GM18867 (cell line): ENCODE data around the gene EBF3.

Source experiments
- ATAC-seq: cut with Tn5 transposase; IDR thresholded peaks from one replicate; pipeline ENCODE4 v1.9.1; 2021; ENCODE audit warnings: mild to moderate bottlenecking, moderate library complexity; ENCODE audit not compliant: unreplicated experiment

The EBF3 gene

DNA sequence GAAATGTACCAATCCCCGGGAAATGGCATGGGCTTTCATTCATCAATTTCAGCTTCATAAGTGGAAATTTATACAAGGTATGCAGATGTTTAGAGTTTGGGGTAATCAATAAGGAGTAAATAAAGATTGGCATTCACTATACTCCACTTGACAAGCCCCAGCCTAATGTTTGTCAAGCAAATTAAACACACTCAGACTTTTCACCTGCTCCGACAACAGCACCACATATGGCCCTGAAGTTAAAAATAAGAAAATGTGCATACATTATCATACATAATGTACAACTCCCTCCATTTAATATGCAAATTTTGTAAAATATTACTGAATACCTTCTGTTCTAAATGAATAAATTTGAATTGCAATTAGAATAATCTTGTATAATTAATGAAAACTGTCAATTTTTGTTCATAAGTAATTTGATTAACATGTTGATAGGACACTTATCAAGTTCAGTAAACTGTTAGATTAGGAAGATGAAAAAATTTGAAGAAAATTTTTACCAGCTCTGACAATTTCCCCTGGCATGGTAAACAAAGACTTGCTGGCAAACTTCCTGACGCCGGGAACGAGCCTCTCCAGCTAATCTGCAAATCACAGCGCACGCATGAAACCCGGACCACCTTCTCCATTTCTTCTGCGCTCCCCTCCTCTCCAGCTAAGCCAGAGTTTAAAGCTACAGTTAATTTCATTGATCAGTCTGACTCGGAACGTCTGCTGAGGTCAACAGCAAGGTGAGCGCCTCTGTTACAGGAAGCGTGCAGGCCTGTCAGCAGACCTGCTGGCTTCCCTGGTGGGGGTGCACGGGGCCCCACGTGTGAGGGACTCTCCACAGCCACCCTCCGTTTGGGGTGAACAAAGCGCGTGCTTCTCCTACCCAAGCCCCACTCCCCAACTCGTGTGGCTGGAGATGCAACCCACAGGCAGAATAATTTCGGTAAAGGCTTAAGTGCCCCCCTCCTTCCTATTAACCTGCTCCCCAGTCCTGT lies 70.7 kb downstream of the EBF3 start:
- no peak for ATAC-seq

DNA sequence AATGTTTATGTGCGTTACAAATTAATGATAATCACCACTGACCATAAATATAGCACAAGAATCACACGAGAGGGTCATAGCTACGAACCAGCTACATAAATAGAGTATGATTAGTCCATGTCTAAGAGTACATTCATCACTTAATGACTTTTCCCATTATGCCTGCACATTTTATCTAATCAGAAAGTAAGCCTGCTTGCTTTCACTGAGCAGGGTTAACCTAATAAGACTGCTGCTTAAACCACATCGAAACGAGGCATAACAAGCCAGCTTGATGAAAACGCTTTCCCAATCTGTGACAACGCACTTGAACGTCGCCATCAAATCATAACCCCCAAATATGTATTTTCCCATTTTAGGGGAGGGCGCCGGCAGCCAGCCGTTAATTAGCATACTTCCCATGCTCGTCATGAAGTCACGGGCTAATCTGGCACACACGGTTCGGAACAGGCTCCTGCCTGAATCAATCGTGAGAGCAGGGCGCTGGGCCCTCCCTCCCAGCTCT lies 71.5 kb downstream of the EBF3 start:
- no peak for ATAC-seq

DNA sequence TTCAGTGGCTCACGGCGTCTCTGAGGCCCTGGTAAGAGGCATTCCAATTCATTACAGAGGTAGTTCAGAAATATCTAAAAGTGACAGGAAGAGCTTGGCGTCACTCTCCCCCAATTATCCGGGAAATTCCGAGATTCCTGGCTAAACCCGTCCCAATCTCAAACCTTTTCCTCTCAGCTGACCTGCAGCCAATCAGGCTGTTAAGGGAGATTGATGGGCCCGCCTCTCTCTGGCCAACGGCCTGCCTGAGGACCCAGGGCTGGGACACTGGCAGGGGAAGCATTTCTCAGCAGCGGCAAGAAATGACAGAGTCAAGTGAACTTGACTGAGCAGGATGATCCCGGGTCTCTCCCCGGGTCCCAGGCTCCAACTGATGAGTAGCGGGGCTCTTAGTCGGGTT lies 72.3 kb downstream of the EBF3 start:
- ATAC-seq, result no peak

DNA sequence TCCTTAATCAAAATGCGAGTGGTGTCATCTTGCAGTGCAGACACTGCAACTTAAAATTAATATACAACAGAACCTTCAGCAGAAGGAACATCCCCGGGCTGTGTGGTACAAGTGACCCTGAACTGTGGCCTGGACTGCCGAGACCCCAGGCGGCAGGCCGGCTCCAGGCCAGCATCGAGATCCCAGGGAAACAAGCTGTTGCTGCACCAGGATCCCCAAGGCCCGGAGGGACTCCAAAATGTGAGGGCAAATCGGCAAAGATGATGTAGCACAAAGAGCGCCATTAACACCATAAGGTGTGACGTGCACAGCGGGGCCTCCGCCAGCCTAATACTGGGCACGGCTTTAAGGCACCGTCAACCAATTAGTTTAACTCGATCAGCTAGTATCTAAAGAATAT lies 73.9 kb downstream of the EBF3 start:
- no peak for ATAC-seq

DNA sequence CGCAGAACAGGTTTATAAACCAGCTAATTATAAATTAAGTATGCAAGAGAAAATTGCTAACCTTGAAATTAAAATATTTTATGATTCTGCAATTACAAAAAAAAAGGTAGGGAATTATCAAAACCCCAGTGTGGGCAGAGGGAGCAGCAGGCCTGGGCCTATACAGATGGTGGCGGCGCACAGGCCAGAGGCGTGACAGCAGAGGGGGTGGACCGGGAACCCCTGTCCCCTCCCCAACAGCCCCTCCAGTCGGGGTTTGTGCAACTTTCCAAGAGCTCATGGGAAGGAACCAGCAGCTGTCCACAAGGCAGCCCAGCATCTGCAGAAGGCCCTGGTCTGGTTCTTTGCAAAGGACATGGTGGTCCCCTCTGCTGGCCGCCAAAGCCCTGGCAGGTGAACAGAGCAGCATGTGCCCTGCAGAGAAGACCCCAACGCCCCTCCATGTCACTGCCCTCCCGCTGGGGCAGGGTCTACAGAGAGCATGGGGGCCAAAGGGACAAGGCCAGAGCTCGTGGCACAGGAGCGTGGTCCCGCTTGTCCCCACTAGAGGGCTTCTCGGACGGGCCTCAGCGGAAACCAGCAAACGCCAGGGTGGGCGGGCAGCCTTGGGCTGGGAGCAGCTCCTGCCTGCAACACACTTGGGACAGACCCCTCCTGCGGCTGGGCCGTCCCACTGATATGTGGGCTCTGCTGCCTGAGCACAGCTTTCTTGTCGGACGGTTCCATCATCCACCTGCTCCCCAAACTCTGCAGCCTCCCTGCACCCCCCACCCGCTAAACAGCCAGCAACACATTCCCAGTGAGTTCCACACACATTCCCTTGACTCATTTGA lies 75.1 kb downstream of the EBF3 start:
- ATAC-seq, result peak; percentile 83

DNA sequence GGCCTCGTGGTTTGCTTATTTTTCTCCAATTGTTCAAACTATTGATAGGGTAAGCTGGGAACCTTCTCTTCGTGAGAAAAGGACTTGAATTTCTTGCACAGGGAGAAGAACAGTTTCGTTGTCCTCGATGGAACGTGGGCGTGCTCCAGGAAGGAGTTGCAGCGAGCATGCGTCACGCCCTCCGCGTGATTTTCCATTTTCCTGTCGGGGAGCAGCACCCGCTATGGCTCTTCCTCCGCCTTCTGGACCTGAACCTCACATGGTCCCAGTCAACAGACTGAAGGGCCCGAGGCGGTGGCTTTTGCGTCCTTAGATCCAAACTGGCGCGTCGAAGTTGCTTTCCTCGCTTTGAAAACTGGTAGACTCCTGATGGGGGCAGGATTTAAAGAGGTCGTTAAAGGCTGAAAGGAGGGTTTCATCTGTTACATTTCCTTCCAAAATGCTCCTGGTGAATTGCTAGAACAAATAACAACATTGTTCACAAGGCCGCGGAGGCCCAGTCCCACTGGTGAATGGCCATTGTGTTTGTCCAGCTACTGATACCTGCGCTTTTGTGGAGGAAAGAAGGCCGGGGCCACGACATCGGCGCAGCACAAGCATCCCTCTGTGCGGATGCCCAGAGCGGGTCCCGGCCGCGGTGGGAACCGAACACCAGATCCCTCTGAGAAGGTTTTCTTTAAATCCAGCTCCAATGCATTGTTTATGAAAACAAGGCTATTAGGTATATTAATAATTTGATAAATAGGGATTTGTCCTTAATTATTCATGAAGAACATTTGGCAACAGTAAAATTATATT lies 75.9 kb downstream of the EBF3 start:
- ATAC-seq, result no peak

DNA sequence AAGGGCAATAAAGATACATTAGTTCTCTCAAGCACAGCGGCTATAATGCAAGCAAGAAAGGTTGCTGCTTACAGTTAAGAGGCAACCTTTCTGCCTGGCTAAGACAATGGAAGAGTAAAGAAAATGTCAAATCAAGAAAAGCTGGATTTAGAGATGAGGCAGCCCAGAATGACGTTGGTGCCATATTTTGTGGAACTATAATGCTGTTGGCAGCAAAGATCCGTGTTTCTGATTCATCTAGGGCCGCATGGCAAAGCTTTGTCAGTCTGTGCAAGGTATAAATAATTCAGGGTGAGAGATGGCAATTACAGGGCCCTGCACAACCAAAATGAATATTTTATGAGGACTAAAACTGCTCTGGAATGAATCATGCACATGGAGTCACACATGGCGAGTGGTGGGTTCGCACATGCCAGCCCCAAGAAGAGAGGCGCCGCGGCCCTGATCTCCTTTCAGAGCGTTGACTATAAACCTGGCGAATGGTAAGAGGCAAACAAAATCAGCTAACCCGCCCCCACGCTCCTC lies 76.6 kb downstream of the EBF3 start:
- ATAC-seq, result no peak

DNA sequence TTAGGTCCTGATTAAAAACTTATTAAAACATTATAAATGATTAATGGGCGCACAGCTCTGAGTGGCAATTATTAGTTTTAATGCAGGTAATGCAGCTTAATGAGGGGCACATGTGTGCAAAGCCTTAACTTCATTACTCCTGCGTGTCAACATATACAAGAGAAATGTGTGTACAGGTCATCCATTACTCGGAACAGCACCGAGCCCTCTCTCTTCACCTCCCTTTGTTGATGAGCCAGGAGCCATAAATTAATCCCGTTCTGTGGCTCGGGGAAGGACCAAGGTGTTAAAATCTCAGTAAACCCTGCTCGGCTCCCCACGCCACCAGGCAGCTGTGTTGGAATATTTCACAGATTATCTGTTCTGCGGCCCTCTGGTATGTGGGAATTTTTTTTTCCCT lies 77.8 kb downstream of the EBF3 start:
- no peak for ATAC-seq

DNA sequence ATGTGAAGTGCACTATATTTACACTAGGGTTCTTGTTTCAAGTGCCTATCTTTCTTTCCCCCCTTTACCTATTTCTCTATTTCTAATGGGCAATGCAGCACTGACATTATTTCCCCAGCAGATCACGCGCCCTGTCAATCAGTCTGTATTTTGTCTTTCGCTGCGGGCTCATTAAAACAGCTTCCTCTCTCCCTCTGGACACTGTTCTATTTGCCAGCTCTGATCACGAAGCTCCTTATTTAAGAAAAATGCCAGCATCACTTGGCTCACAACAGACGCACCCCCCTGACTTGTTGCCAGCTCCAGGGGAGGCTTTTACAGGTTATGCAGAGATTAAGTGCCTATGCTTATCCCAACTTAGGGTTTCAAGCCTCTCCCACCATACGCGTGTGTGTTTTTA lies 78.5 kb downstream of the EBF3 start:
- no peak for ATAC-seq

DNA sequence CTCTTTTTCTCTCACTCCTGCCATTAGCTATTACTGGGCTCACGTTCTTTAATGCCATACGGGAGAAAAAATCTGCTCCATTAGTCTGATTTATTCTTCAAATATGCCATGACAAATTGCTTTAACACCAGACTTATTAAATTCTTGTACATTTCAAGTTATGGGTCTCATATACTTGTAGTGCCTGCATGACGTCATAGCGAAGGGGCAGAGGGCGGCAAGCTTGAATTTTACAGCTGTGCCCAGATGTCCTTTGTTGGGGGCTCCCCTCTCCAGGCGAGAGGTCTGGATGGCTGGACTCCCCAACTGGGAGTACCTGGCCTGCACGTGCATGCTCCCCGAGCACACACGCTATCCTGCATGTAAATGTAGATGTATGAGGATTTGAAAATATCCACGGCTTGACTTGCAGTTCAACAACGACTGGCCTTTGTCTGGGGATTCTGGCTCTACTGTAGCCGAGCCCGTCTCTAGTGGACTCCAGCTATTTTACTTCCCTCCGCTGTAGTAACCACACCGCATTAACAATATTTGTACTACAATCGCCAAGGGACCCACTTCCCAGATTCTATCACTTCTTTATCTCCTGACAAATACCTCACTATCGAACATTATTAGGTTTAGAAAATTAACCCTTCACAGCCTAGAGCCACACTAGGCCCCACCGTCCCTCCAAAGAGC lies 79.5 kb downstream of the EBF3 start:
- ATAC-seq, result no peak

DNA sequence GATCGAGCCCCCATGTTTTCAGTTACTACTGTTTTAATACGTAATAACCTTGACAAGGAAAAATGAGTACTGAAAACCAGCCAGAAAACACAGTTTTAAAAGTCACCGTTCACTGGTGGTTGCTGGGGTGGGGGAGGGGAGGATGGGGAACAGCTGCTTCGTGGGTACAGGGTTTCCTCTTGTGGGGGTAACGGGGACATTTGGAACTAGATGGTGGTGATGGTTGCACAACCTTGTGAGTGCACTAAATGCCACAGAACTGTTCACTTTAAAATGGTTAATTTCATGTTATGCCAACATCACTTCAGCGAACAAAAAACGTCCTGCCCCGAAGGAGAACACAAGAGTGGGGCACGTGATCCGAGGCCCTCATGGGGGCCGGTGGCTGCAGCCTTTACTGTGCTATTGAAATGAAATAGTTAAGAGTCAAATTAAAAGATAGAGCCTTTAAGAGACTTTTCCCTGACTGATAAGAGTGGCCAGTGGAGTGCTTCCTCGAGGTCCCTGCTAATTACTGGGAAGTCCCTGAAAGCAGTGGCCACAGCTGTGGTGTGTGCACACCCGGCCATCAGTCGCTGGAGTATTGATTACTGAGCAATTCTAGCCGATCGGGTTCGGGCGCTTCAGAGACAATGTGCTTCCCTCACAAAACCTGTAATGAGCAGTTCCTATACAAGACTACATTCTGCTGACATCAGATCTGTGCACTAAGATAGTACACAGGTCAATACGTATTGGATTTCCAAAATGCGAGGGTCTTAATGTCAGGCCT lies 80.3 kb downstream of the EBF3 start:
- ATAC-seq, result no peak

DNA sequence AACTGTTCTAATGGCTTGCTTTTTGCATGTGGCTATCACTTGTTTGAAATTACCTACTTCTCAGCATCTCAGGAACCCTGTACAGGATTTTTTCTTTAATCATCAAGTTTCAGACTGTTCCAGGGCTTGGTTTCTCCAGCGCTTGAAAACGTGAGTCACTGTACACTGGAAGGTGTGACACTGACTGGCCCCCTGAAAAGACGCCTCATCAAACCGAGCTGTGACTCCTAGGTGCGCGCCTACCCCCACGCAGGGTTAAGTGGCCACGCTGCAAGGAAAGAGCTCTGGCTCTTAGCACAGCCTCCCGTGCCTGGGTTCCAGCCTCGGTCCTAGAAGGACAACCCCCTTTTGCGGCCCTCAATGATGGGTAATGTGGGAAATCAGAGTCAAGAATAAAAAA lies 81.0 kb downstream of the EBF3 start:
- no peak for ATAC-seq

DNA sequence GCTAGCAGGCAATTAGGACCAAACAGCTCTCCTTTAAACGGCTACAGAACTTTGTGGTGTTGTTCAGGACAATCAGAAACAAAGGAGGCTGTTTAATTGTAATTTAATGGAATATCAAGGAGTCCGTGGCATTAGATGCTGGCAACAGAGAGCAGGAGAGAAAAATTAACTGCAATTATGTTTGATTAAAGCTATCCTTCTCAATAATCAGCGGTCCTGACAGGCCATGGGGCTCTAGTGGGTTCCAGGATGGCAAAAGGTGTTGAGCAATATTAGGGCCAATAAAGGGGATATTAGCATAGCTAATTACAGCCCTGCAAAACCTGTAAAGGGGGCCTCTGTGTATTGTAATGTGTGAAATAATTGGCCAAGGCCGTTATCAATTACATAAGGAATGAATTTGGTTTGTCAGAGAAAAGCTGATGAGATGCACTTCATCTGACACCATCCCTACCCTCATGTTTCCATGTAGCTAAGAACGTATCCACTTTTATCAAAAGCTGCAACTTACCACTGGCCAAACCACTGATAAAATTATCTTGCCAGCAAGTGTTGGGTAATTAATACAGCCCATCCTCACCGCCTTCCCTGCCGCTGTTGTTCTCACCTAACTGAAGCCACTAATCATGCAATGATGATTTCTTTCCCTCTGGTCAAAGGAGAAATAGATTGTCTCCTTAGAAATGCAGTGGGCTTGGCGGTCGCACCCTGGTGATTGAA lies 81.6 kb downstream of the EBF3 start:
- no peak for ATAC-seq

DNA sequence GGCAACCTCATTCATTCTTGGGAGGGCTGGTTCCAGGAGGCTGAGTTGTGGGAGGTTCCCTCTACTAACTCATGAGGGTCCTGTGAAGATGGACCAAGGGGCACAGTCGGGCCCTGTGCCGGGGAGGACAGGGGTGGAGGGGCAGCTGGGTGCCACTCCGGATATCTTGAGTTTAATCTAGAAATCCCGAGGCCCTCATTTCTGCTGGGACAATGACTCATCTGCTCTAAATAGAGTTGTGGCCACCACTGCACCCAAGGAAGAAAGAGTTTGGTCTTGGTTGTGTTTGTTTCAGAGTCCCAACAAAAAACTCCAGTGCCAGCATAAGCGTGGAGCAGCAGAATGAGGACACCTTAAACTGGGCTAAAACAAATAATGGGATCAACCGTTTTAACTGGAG lies 82.4 kb downstream of the EBF3 start:
- no peak for ATAC-seq

DNA sequence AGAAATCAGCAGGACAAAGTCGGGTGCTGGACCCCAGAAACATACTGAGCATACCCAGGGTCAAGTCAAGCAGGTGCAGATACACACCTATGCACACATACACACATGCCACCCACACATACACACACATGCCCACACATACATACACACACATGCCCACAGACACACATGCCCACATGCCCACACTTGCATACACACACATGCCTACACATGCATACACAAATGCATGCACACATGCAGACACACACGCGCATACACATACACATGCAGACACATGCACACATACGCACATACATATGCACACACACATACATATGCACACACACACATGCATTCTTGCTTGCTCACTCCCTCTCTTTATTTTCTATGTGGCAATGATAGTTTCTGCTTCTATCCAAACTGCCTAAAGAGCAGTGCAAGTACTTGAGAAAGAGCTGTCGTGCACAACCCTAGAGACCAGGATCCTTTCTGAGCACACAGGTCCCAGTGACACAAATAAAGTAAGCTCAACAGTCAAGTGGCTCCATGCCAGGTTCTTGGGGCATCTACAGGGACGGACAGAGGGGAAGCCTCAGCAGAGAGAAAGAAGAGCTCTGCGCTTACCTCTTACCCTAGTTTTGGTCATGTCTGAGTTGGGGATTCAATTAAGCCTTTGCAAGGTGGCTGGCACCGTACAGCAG lies 83.7 kb downstream of the EBF3 start:
- no peak for ATAC-seq

DNA sequence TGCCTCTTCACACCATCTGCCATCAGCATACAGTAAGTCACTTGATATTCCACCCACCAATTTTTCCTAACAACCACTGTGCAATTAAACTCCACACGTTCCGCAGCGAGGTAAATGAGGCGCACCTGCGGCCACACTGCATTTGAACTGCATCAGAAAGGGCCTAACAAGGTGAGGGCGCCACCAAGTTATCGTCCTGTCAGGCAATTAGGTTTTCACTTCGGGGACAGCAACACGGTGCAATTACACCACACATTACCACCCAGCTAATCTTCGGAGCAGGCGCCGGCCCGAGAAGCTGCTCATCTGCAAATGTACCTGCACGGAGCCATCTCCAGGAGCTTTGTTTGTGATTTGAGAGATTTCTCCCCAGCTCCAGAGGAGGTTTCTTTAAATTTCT lies 84.4 kb downstream of the EBF3 start:
- ATAC-seq, result no peak

DNA sequence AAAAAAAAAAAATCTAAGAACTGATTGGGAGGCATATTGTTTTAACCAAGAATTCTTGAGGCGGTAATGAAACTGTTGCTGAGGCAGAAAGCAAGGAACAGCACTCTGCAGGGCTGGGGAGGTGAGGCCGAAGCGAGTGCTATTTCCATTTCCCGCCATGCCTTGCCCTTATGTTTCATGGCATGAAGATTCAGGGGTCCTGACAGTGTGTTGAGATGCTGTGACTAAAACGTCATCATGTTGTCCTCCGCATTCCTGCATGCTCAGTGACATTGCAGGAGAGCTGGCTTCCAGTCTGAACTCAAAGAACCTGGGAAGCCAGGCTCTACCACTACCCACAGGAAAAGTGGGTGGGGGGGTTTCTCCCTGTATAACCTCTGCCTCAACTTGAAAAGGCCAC lies 85.2 kb downstream of the EBF3 start:
- no peak for ATAC-seq

DNA sequence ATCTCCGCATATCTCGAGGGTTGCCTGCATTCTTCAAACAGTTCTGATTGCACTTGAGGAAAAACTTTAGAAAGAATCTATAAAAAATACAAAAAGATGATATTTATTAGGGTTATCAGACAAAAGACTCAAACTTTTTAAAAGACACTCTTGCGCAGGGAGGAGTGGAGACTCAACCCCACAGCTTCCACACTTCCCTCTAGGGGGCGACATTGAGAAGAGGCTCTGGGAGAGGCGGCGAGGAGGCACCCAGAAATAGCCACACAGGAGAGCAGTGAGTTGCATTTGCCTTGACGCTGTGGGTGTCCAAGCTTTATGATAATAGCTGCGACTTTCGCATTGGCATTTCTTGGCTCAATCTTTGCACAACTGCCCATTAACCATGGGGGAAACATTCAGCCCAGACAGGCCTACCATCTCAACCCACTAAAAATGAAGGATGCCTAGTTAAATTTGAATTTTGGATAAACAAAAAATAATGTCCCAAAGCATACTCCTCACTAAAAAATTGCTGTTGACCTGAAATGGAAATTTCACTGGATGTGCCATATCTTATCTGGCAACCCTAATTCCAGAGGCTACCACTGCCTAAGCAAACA lies 86.2 kb downstream of the EBF3 start:
- no peak for ATAC-seq
